K562 (cell line): ENCODE measurements around the gene UNC50. TPM values are rescaled to one million over a fixed set of nuclear protein-coding genes. Genes with fewer than 3 reads are reported as not detected.

Experiments
- CTCFL ChIP-seq: IDR thresholded peaks from 2 replicates; pipeline ENCODE4 v1.6.1; 2011; ENCODE audit warnings: borderline replicate concordance, low read depth, mild to moderate bottlenecking, moderate library complexity, low read length; ENCODE audit not compliant: insufficient read depth, poor library complexity, severe bottlenecking
- KAT2B ChIP-seq: IDR thresholded peaks from one replicate; pipeline ENCODE4 v1.6.1; 2012; ENCODE audit warnings: low read depth, mild to moderate bottlenecking, control low read depth, inconsistent platforms, low read length, moderate library complexity
- MBD2 ChIP-seq: sonication (generic); IDR thresholded peaks from 2 replicates; pipeline ENCODE4 v1.6.1; 2016; ENCODE audit warnings: low read depth, borderline replicate concordance
- NCOA4 ChIP-seq: fragments of 450-650 bp; IDR thresholded peaks from 2 replicates; pipeline ENCODE4 v1.6.1; 2018; ENCODE audit warnings: mild to moderate bottlenecking; ENCODE audit not compliant: partially characterized antibody
- NEUROD1 ChIP-seq: fragments of 150-350 bp; IDR thresholded peaks from 2 replicates; pipeline ENCODE4 v1.6.1; 2014; ENCODE audit warnings: borderline replicate concordance, low read length, low read depth; ENCODE audit not compliant: partially characterized antibody
- NR4A1 ChIP-seq, 2 experiments: fragments of 250-450 bp in 1 of 2; fragments of 450-650 bp in 1 of 2; sonication (Bioruptor Pico) in 1 of 2; IDR thresholded peaks; 2 replicates each; pipeline versions ENCODE4 v1.4.0 to v1.6.1; 2016 to 2020; ENCODE audit warnings: mild to moderate bottlenecking in 2 of 2, missing compliant biosample characterization in 1 of 2, missing genetic modification characterization in 1 of 2, moderate library complexity in 1 of 2
- PRDM10 ChIP-seq: fragments of 450-650 bp; IDR thresholded peaks from 2 replicates; pipeline ENCODE4 v1.6.1; 2018; ENCODE audit not compliant: partially characterized antibody
- SETDB1 ChIP-seq: IDR thresholded peaks from one replicate; pipeline ENCODE4 v1.6.1; 2012; ENCODE audit warnings: low read length, control low read depth, inconsistent platforms
- ZBTB11 ChIP-seq, 3 experiments: fragments of 200-800 bp in 1 of 3; fragments of 250-450 bp in 1 of 3; fragments of 450-650 bp in 1 of 3; sonication (Bioruptor Pico) in 1 of 3; sonication (Bioruptor generic) in 1 of 3; formaldehyde crosslinking in 1 of 3; IDR thresholded peaks; 2 replicates each; pipeline versions ENCODE4 v1.6.1 to v1.8.0; 2016 to 2022; ENCODE audit warnings: mild to moderate bottlenecking in 2 of 3, missing genetic modification characterization in 2 of 3, missing compliant biosample characterization in 1 of 3, moderate library complexity in 1 of 3
- polyA plus RNA-seq, 8 experiments: library from polyadenylated mRNA; depleted of rRNA in 4 of 8; stranded (reverse) in 5 of 8; unstranded in 3 of 8; fragments of >200 nt; fragmentation: Nextera tagmentation in 2 of 8; fragmentation: Illumina TruSeq in 1 of 8; extraction: Ambion mirVana in 2 of 8; extraction: Trizol in 1 of 8; gene quantifications; 2 replicates each; pipeline versions ENCODE4 v1.2.1 to v1.2.3, GENCODE V29; 2011 to 2014; ENCODE audit warnings: inconsistent platforms in 1 of 8, missing spikeins in 1 of 8
- total RNA-seq, 7 experiments: library from RNA; depleted of rRNA in 6 of 7; stranded (reverse); fragments of >200 nt in 6 of 7; fragmentation: Illumina TruSeq in 2 of 7; extraction: Trizol in 2 of 7; gene quantifications; 2 replicates each; pipeline versions ENCODE4 v1.2.1 to v1.2.3, GENCODE V29; 2011 to 2021; ENCODE audit warnings: low replicate concordance in 1 of 7

Gene UNC50
- total and polyA plus RNA-seq, 9 of the 15 experiments (the other 6 are each of a cell fraction or from before 2014, with no cell fraction given): 30.0 to 52.9 (median 35.9) TPM

- TF ChIP-seq ZBTB11 (CRISPR knock-in tag; IDR thresholded peaks at IDR 0.05): peak; percentile 87 to 97 (median 95); a peak in 5 of 6 replicates
- TF ChIP-seq NEUROD1: peak; percentile 57
- peak; percentile 70; the same call in 1 of the 2 replicates for TF ChIP-seq MBD2
- TF ChIP-seq KAT2B: no peak
- TF ChIP-seq PRDM10: peak; percentile 24
- TF ChIP-seq SETDB1: no peak
- no peak for TF ChIP-seq NCOA4
- TF ChIP-seq NR4A1 (CRISPR knock-in tag; IDR thresholded peaks at IDR 0.05): no peak
- no peak for TF ChIP-seq NR4A1 (tag; IDR thresholded peaks at IDR 0.05)
- peak; percentile 39 for TF ChIP-seq CTCFL
These were observed at the start of gene UNC50, which contains the start of gene COA5 (continued) for GRCh38 chr2:98608116-98608961.
